SW 1271 (cell line): Measurements from ENCODE around the gene TRIM8.
"Not testable (repeated sequence)": the region's sequence is repeated elsewhere in the genome, so short reads cannot be mapped to it uniquely, and the experiment has no call there.

Experiments
- DNase-seq, 2 experiments: peaks; one replicate each; lab custom pipeline; 2025; lab: John Stamatoyannopoulos, UW

Gene TRIM8

GRCh38 chr10:102650655-102651454, 6.6 kb downstream of the TRIM8 start:
- no peak for DNase-seq

DNA sequence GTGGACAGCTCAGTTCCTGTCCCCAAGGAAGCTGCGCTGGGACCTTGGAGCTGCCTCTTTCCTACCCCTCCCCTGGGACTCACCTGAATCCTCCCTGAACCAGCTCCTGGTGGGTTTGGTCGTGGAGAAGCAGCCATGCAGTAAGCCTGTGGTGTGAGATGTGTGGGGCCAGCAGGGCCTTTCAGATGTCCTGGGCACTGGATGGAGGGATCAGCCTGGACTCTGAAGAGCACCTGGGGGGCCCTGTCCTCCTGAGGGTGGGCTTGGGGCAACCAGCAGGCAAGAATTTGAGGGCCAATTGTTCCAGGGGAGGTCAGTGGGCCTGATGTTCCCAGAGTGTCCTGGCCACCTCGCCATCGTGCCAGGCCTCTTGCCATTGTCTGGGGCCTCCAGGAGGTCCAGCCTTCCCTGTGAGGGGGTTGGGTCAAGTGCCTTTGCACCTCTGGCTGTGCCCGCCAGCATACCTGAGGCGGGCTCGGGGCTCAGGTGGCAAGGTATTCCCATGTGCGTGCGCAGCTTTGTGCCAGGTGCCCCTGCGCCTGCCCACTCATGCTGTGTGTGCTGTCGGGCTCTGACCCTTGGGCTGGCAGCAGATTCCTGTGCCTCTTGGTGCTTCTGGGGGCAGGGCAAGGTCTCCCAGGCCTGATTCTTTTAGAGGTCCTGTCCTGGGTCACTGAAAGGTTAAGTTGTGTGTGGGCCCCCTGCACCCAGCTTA, 7.3 kb downstream of the TRIM8 start:
- no peak for DNase-seq

DNA sequence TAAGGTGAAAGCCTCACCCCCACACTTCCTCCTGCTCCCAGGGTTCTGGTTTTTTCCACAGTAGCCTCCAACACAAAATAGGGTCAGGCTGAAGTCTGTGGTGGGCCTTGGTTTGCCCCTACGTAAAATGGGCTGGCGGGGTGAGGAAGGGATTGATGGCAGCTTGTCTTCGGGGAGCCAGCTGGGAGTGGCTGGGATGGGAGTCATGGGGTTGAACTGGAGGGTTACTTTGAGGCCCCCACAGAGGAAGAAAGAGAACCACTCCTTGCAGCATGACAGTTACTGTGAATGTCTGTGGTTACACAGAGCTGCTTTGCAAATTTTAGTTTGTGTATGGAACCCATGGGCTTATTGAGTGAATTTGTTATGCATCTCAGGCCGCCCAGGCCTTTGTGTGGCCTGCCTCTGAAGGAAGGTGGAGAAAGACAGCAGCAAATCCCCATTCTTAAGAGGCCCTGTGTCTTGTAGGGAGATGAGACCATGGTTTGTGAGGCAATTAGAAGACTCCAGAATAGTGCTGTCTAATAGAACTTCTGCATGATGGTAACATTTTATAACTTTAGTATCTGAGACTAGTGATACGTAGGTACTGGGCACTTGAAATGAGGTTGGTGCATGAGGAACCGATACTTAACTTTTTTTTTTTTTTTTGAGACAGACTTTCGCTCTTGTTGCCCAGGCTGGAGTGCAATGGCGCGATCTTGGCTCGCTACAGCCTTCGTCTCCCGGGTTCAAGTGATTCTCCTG, 8.1 kb downstream of the TRIM8 start:
- DNase-seq: no peak

DNA sequence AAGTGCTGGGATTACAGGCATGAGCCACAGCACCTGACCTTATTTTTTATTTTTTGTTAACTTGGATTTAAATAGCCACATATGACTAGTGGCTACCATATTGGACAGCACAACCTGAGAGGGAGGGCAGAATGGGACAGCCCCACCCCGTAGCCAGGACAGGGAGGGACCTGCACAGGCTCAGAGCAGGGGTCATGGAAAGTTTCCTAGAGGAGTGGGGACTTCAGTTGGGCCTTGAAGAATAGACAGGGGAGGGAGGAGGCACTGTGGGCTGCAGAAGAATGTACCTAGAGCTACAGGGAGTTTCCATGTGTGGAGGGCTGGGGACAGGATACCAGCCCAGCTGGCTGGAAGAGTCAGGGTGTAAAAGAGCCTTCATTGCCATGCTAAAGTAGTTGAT, 8.8 kb downstream of the TRIM8 start:
- DNase-seq: no peak

DNA sequence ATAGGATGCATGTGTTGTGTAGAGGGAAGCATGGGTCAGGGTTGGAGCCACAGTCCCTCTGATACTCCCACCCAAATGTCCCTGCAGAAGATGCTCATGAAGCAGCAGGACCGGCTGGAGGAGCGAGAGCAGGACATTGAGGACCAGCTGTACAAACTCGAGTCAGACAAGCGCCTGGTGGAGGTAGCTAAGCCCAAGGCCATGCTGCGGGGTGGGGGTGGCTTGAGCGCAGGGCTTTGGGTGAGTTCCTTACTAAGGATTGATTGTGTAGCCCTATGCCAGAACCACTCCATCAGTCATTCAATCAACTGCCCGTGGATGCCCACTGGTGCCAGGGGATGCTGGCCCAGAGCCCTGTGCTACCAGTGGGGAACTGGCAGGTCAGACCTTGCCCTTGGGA, 10.3 kb downstream of the TRIM8 start:
- DNase-seq: no peak

DNA sequence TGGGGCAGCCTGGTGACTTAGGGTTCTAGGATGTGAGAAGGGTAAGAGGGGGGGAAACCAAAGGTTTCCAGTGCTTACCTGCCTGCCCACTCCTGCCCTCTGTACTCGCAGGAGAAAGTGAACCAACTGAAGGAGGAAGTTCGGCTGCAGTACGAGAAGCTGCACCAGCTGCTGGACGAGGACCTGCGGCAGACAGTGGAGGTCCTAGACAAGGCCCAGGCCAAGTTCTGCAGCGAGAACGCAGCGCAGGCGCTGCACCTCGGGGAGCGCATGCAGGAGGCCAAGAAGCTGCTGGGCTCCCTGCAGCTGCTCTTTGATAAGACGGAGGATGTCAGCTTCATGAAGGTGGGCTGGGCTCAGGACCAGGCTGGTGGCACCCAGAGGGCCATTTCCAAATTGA, 10.7 kb downstream of the TRIM8 start:
- no peak for DNase-seq

- no peak for DNase-seq
Measured at GRCh38 chr10:102656026-102656425, 11.7 kb downstream of the TRIM8 start.

GRCh38 chr10:102656791-102657371, 12.6 kb downstream of the TRIM8 start:
- DNase-seq: no peak

DNA sequence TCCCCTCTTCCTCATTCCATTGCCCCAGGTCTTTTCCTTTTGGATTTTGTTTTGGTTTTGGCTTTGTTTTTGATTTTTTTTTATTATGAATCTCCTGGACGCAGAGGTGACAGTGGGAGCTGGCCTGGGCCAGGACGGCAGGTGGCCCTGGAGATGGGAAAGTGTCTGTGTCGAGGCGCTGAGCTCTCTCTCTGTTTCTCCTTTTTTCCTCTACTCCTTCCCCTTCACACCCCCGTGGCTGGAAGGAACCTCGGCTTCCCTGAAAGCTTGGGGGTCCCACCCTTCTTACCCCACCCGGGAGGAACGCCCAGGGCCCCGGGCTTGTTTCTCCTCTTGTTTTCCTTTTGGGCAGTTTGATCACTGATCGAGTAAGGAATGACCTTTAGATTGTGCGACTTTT, 13.2 kb downstream of the TRIM8 start:
- no peak for DNase-seq

DNA sequence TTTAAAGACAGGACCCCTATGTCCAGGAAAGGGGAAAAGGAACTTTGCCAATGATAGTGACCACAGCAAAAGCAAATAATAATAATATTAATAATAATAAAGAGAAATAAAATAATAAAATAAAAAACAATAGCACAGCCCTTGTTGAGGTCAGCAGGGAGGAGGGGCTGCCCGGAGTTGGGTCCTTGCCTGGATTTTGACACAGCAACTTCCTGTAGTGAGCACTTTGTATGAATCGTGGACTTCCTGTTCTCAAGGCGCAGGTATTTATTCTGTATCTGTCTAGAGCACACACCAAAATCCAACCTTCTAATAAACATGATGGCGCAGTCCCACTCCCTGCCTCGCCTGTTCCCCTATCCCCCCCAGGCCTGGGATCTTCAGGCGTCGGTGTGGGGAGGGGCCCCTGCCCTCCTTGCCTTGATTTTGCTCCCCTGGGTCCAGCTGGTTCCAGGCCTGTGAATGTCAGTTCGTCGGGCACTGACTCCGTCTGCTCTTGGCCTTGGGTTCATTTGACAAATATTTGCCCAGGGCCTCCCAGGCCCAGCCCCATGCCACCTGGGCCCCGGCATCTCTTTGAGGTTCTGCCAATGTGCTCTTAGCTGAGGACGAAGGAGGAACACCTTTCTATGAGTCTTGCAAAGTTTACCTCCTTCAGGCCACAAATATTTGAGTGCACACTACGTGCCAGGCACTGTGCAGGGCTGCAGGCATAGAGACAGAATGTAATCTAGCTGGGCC, 13.9 kb downstream of the TRIM8 start:
- DNase-seq: no peak

- no peak for DNase-seq
Measured at GRCh38 chr10:102658802-102659201, 14.5 kb downstream of the TRIM8 start.

DNA sequence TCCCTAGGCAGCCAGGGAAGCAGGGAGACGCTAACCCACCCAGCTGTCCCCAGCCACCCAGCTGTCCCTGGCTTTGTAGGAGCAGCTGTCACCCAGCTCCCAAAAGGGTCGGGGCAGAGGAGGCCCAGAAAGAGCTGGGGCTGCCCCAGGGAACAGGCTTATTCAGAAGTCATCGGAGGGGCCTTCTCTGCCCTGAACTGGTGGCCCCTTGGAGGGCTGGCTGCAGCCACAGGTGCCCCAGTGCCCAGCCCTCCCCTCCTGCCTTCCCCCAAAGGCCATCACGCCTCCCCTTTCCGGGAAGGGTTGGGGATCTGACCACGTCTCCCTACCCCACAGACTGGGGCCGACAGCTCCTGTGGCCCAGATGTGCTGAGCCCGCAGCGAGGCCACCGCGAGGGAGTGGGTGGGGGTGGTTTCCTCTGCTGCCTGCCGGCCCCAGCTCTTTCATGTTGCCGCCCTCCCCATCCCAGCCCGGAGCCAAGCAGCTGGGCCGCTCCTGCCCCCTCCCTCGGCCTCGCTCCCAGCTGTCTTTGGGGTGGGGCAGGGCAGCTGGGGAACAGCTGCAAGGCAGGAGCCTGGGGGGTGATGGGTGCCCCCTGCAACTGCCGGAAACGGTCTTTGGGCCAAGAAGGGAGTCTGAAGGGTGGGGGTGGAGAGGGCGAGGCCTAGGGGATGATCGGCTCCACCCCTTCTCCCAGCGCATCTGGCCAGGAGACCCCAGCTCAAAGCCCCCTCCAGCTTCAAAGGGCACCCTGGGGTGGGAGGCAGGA, 16.8 kb downstream of the TRIM8 start:
- no peak for DNase-seq

GRCh38 chr10:102661658-102662028, 17.4 kb downstream of the TRIM8 start:
- no peak for DNase-seq

DNA sequence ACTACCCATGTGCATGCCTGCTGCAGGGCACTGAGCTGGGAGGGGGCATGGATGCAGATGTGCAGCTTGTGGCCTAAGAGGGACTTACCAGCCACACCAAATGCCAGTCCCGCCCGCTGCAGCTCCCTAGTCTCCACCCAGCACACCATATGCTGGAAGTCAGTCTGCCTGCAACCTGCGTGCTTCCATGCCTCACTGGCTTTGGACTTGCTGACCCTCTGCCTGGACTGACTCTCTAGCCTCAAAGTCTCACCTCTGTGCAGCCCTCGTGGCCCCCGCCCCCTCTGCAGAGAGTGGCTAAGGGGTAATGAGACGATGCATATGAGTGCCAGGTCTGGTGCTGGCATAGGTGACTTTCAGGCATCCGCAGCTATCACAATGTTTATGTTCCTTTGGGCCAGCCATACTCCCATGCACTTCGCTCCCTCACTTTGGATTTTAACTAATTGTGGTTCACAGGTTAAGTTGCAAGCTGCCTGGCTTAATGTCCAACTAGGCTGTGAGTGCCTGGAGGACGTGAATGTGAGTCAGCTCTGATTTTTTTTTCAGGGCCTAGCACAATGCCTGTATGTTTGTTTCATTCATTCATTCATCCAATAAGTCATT, 21.7 kb downstream of the TRIM8 start:
- DNase-seq: no peak

GRCh38 chr10:102667411-102667810, 23.1 kb downstream of the TRIM8 start:
- DNase-seq: not testable (repeated sequence)

GRCh38 chr10:102668326-102669107, 24.2 kb downstream of the TRIM8 start:
- DNase-seq: no peak

DNA sequence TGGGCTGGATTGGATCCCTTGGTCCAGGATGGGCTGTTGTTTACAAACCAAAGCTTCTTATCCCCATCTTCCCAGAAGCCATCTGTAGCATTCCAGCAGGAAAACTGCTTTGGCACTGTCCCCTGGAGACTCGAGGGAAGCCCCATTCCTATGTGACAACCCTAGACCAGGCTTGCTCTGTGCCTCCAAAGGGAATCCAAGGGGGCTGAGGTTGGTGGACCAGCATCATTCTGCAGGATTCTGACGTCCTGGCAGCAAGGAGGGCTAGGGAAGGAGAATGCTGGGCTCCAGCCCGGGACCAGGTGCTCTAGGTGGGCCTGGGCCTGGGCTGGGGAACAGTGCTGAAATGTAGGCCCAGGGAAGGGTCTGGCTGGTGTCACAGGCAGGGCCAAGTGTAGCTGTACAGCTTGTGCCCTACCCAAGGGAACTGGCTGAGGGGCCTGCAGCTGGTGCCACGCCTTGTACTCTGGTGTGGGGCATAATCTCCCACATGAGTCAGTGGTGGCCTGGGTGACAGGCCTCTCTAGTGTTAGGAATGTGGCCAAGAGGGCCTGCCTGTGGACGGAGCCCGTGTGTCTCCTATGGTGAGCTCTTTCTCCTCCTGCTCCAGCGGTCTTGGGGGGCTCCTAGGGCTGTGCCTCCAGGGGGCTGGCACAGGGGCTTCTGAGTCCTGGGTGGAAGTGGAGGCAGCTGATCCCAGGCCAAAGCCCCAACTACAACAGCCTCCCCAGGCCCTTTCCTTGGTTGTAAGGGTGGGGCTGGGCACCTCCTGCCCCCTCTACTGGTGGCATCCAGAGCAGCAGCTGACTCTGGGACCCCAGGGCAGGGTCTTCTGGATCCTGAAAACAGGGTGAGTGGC, 25.2 kb downstream of the TRIM8 start:
- DNase-seq: no peak

- no peak for DNase-seq
Measured at GRCh38 chr10:102670065-102670670, 25.9 kb downstream of the TRIM8 start.
